Pancreas (tissue), 10 donors: ENCODE data around the gene CDH2. TPM values are rescaled to one million over a fixed set of nuclear protein-coding genes. Genes with fewer than 3 reads are reported as not detected.

Experiments used
- ATAC-seq, 4 donors: fragments of 200-7000 bp; cut with Tn5 transposase; one replicate each; pipeline versions ENCODE4 v1.8.0 to v1.9.1; 2020; ENCODE audit warnings: mild to moderate bottlenecking in 4 of 4, moderate library complexity in 4 of 4
- DNase-seq, 6 donors: peaks; one replicate each; pipeline ENCODE4 v3.0.0-alpha.2; 2020
- FAIRE-seq: peaks from 2 replicates; lab custom pipeline; 2012; peaks lifted over from hg19 to GRCh38; lab: Jason Lieb, UNC
- H3K27ac ChIP-seq, 4 donors: fragments of 200-600 bp; sonication (generic); 1 replicate in 3 of 4; 2 replicates in 1 of 4; pipeline versions ENCODE4 v1.5.0 to v1.8.0; 2020
- H3K27me3 ChIP-seq, 4 donors: fragments of 200-600 bp; one replicate each; pipeline ENCODE4 v1.8.0; 2021
- H3K36me3 ChIP-seq, 3 donors: fragments of 200-600 bp; sonication (generic) in 1 of 3; one replicate each; pipeline versions ENCODE4 v1.5.0 to v1.8.0; 2020 to 2021
- H3K4me1 ChIP-seq, 3 donors: fragments of 200-600 bp; one replicate each; pipeline ENCODE4 v1.8.0; 2021
- H3K4me3 ChIP-seq, 4 donors: fragments of 200-600 bp; sonication (generic) in 2 of 4; one replicate each; pipeline versions ENCODE4 v1.5.0 to v1.8.0; 2020 to 2021
- H3K9me3 ChIP-seq, 4 donors: fragments of 200-600 bp; one replicate each; pipeline ENCODE4 v1.8.0; 2021
- CTCF ChIP-seq, 4 donors: fragments of 200-600 bp; sonication (generic) in 3 of 4; IDR thresholded peaks; one replicate each; pipeline versions ENCODE4 v1.5.0 to v1.8.0; 2021; ENCODE audit warnings: antibody characterized with exemption in 4 of 4
- WGBS, 2 donors: extraction: QIAGEN DNeasy Blood & Tissue Kit; methylation state at CpG; one replicate each; pipeline ENCODE4 v1.1.7; 2013; 5-methylcytosine and 5-hydroxymethylcytosine counted together
- intact Hi-C, 3 donors: fragments of 100-400 bp; cut with DNase I; formaldehyde crosslinking; loops; one replicate each; pipeline versions ENCODE4 v1.11.1 to v1.14.2; 2022
- polyA plus RNA-seq, 2 donors: library from polyadenylated mRNA; stranded (reverse); fragments of 200-250 nt; gene quantifications; one replicate each; pipeline ENCODE4 v1.2.3, GENCODE V29; 2013
- total RNA-seq, 6 donors: library from RNA; stranded (reverse); fragmentation: NEBNext Ultra II Directional in 4 of 6; extraction: Animal tissue kit (Norgen Biotek cat#: 25700) in 4 of 6; gene quantifications; one replicate each; pipeline versions ENCODE4 v1.2.1 to v1.2.4, GENCODE V29; 2021 to 2023
- donor health status: healthy with polysubstance abuse.
- donor health status: DM: no; HTN: no; CAD: no; lungs with moderate emphysema.
- donor health status: DM: no; HTN: no; CAD: no.
- donor health status: control.
- donor health status: control.
- donor health status: Bipolar disorder and iron deficiency.
- donor health status: DM: yes; HTN: yes; CAD: no.
- donor health status: DM: no; HTN: no; CAD: no.
- donor health status: DM: no; HTN: no; CAD: no.
- donor health status: DM: yes; HTN: yes; CAD: no.

Gene CDH2
- total and polyA plus RNA-seq, 8 donors, result 0.15 to 2.9 (median 0.93) TPM

- ATAC-seq, result peak in 2 of 4 donors; percentile 44 to 59
- H3K4me1 ChIP-seq, result peaks cover 0 to 8% (median 6%) of the 10 kb centered on the region in 3 donors
- 58 to 66% methylated on average over 5 of the region's 5 CpGs for WGBS, 2 donors
- no peak for DNase-seq
- H3K36me3 ChIP-seq, result no peaks in the 10 kb centered on the region
- H3K27ac ChIP-seq, result no peak overlapping the region
- intact Hi-C loops, result no loop called here
- H3K4me3 ChIP-seq, result no peak overlapping the region
- H3K9me3 ChIP-seq, result no peaks in the 10 kb centered on the region
- no peaks in the 10 kb centered on the region for H3K27me3 ChIP-seq
- TF ChIP-seq CTCF (IDR thresholded peaks at IDR 0.05), result no peak
- FAIRE-seq, result no peak
Measured at GRCh38 chr18:28127763-28128658, 48.9 kb downstream of the CDH2 start.

GRCh38 chr18:28127228-28127627 is 49.7 kb downstream of the CDH2 start:
- H3K9me3 ChIP-seq, result no peaks in the 10 kb centered on the region
- WGBS, 2 donors, result 80 to 95% methylated on average over 6 of the region's 6 CpGs
- FAIRE-seq, result no peak
- TF ChIP-seq CTCF (IDR thresholded peaks at IDR 0.05), result no peak
- peaks cover 0 to 8% (median 6%) of the 10 kb centered on the region in 3 donors for H3K4me1 ChIP-seq
- H3K27me3 ChIP-seq, result no peaks in the 10 kb centered on the region
- ATAC-seq, result no peak
- intact Hi-C loops, result no loop called here
- no peak for DNase-seq
- H3K36me3 ChIP-seq, result no peaks in the 10 kb centered on the region
- no peak overlapping the region for H3K27ac ChIP-seq
- H3K4me3 ChIP-seq, result no peak overlapping the region

- no peak overlapping the region for H3K4me3 ChIP-seq
- H3K9me3 ChIP-seq, result no peaks in the 10 kb centered on the region
- FAIRE-seq (no peak), DNase-seq (no peak), ATAC-seq (no peak)
- intact Hi-C loops, result no loop called here
- TF ChIP-seq CTCF (IDR thresholded peaks at IDR 0.05), result no peak
- no peak overlapping the region for H3K27ac ChIP-seq
- WGBS, 2 donors, result 93 to 96% methylated on average over 5 of the region's 5 CpGs
- H3K36me3 ChIP-seq, result no peaks in the 10 kb centered on the region
- peaks cover 0 to 8% (median 6%) of the 10 kb centered on the region in 3 donors for H3K4me1 ChIP-seq
- H3K27me3 ChIP-seq, result no peaks in the 10 kb centered on the region
Measured at GRCh38 chr18:28126768-28127167, 50.2 kb downstream of the CDH2 start.

GRCh38 chr18:28125051-28125450 is 51.9 kb downstream of the CDH2 start:
- 77 to 80% methylated on average over 3 of the region's 3 CpGs for WGBS, 2 donors
- no peak for DNase-seq
- no peaks in the 10 kb centered on the region for H3K36me3 ChIP-seq

More at GRCh38 chr18:28125051-28125450, 51.9 kb downstream of the CDH2 start:
- peaks cover 0 to 8% (median 6%) of the 10 kb centered on the region in 3 donors for H3K4me1 ChIP-seq
- H3K27me3 ChIP-seq, result no peaks in the 10 kb centered on the region
- TF ChIP-seq CTCF (IDR thresholded peaks at IDR 0.05), result no peak
- no peak for FAIRE-seq
- no peak for ATAC-seq
- no peak overlapping the region for H3K27ac ChIP-seq
- H3K4me3 ChIP-seq, result no peak overlapping the region
- intact Hi-C loops, result no loop called here
- no peaks in the 10 kb centered on the region for H3K9me3 ChIP-seq
